Activated naive CD8-positive, alpha-beta T cell treated with anti-CD3 and anti-CD28 coated beads, Interleukin-2, amount 50 U/mL, for 24 hours (primary cell): Measurements from ENCODE around the gene TNFSF13B.

Experiments
- ATAC-seq: fragments of 150-1000 bp; cut with Tn5 transposase; one replicate; pipeline ENCODE4 v1.10.0; 2021
- DNase-seq: peaks from one replicate; pipeline ENCODE4 v3.0.0; 2021
- H3K27ac Mint-ChIP-seq: one replicate; pipeline ENCODE4 v1.8.0; 2021; ENCODE audit warnings: mild to moderate bottlenecking, mixed read lengths
- H3K27me3 Mint-ChIP-seq: one replicate; pipeline ENCODE4 v1.8.0; 2021; ENCODE audit warnings: mixed read lengths
- H3K36me3 Mint-ChIP-seq: one replicate; pipeline ENCODE4 v1.8.0; 2021; ENCODE audit warnings: low read depth, mixed read lengths
- H3K4me1 Mint-ChIP-seq: one replicate; pipeline ENCODE4 v1.8.0; 2021; ENCODE audit warnings: mixed read lengths
- H3K4me3 Mint-ChIP-seq: one replicate; pipeline ENCODE4 v1.8.0; 2021; ENCODE audit warnings: mild to moderate bottlenecking, moderate library complexity, mixed read lengths
- H3K9me3 Mint-ChIP-seq: one replicate; pipeline ENCODE4 v1.8.0; 2021; ENCODE audit warnings: mixed read lengths

The TNFSF13B gene

DNA sequence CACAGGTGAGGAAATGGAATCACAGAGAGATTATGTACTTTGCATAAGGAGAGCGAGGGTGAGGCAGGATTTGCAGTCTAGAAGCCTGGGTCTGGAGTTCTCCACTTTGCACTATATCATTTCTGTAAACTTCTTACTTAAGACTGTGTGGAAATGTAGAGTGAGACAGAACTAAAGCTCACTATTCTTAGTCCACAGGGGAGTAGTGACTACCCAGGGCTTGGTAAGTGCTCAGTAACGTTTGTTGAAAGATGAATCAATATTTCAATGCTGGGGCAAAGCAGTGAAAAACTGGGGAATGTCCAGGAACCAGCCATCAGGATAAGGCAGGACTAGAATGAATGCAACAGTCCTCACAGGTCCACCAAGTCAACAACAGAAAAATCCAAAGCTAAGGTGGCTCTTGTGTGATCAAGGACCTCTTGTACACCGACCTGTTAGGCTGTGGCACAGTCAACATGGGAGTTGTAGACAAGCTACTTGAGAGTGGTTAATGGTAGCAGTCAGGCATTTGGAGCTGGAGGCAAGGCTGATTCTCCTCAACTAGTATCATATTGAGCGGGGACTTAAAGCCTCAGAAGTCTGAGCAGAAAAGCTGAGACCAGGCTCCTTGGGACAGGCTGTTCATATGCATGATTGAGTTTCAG is 929 bp upstream of the TNFSF13B start:
- Mint-ChIP-seq H3K4me3 (no peak overlapping the region), H3K27me3 (no peaks in the 10 kb centered on the region), H3K4me1 (peaks cover 41% of the 10 kb centered on the region), H3K27ac (peak overlapping the region; percentile 50), H3K36me3 (peaks cover 2% of the 10 kb centered on the region), H3K9me3 (no peaks in the 10 kb centered on the region)
- ATAC-seq (no peak), DNase-seq (no peak)

DNA sequence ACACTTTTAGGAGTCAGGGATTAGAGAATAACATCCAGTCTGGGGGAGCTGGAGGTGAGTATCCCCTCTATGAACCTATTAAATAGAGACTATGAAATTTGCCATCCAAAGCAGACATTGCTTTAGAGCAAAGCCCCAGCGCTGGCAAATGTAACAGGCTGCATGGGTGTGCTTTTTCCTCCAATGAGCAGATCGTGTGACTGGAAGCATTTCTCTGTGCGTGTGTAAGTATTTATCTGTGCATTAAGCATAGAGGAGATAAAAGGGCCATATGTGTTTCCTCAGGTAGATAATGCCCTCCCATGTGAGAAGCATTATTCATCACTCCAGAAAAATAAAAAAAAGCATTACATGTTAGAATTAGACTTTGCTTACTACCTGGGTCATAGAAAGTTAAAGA is 924 bp downstream of the TNFSF13B start:
- H3K4me3 Mint-ChIP-seq, result peak overlapping the region; percentile 78
- ATAC-seq (no peak), DNase-seq (peak; percentile 5)
- no peaks in the 10 kb centered on the region for H3K9me3 Mint-ChIP-seq
- H3K4me1 Mint-ChIP-seq, result peaks cover 41% of the 10 kb centered on the region
- H3K27me3 Mint-ChIP-seq, result no peaks in the 10 kb centered on the region
- H3K36me3 Mint-ChIP-seq, result no peaks in the 10 kb centered on the region
- peak overlapping the region; percentile 93 for H3K27ac Mint-ChIP-seq

GRCh38 chr13:108272333-108272732 is 2.8 kb downstream of the TNFSF13B start:
- H3K4me1 Mint-ChIP-seq, result peaks cover 30% of the 10 kb centered on the region
- H3K4me3 Mint-ChIP-seq, result no peak overlapping the region
- ATAC-seq, result no peak
- no peak overlapping the region for H3K27ac Mint-ChIP-seq
- no peak for DNase-seq
- H3K36me3 Mint-ChIP-seq, result no peaks in the 10 kb centered on the region
- no peaks in the 10 kb centered on the region for H3K9me3 Mint-ChIP-seq
- H3K27me3 Mint-ChIP-seq, result no peaks in the 10 kb centered on the region

- ATAC-seq, result no peak
- H3K27ac Mint-ChIP-seq, result no peak overlapping the region
- no peak overlapping the region for H3K4me3 Mint-ChIP-seq
- no peaks in the 10 kb centered on the region for H3K27me3 Mint-ChIP-seq
- peaks cover 26% of the 10 kb centered on the region for H3K4me1 Mint-ChIP-seq
- no peak for DNase-seq
- no peaks in the 10 kb centered on the region for H3K36me3 Mint-ChIP-seq
- H3K9me3 Mint-ChIP-seq, result no peaks in the 10 kb centered on the region
Measured at GRCh38 chr13:108273429-108274118, 4.1 kb downstream of the TNFSF13B start.

DNA sequence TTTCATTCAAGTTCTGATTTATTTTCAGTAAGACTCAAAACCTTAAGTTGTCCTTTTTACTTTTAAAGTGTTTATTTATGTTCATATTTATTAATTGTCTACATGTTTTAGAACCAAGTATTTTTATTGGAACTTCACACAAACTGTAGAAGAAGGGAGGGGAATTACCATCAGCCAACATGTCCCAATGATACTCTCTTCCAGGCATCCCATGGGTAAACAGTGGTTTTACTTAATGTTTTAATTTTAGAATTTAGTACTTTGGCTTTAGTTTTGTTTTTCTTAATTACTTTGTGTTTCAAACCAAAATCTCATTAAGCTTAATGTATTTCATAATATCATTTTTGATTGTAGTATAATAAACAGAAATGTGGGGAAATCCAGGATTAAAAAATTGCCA is 5.2 kb downstream of the TNFSF13B start:
- Mint-ChIP-seq H3K4me3 (no peak overlapping the region), H3K27me3 (no peaks in the 10 kb centered on the region), H3K4me1 (peaks cover 17% of the 10 kb centered on the region), H3K27ac (no peak overlapping the region), H3K36me3 (no peaks in the 10 kb centered on the region), H3K9me3 (no peaks in the 10 kb centered on the region)
- ATAC-seq, result no peak
- no peak for DNase-seq

DNA sequence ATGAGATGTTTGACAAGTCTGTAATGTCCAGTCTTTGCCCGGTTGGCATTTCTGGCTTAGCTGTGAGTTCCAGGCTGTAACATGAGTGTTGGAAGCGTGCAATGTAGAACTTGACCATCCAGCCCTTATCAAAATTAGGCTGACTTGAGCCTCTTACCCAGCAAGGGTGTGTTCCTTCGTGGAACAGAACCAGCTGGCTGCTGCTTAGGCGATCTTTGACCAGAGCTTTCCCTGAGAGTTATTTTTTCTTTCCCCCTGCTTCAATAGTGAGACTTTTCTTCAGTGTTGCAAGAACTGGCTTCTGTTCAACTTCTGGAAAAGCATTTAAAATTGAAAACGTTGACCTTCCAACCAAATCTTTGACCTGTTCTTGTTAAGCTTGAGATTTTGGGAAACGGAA is 6.5 kb downstream of the TNFSF13B start:
- ATAC-seq (no peak), DNase-seq (no peak)
- no peaks in the 10 kb centered on the region for H3K36me3 Mint-ChIP-seq
- H3K4me1 Mint-ChIP-seq, result peaks cover 6% of the 10 kb centered on the region
- H3K9me3 Mint-ChIP-seq, result no peaks in the 10 kb centered on the region
- no peaks in the 10 kb centered on the region for H3K27me3 Mint-ChIP-seq
- H3K4me3 Mint-ChIP-seq, result no peak overlapping the region
- no peak overlapping the region for H3K27ac Mint-ChIP-seq

GRCh38 chr13:108278466-108278865 is 8.9 kb downstream of the TNFSF13B start:
- no peaks in the 10 kb centered on the region for H3K9me3 Mint-ChIP-seq
- DNase-seq, result no peak
- no peaks in the 10 kb centered on the region for H3K27me3 Mint-ChIP-seq
- peaks cover 2% of the 10 kb centered on the region for H3K4me1 Mint-ChIP-seq
- H3K4me3 Mint-ChIP-seq, result no peak overlapping the region
- H3K36me3 Mint-ChIP-seq, result no peaks in the 10 kb centered on the region
- no peak for ATAC-seq
- H3K27ac Mint-ChIP-seq, result no peak overlapping the region

- H3K4me3 Mint-ChIP-seq, result no peak overlapping the region
- DNase-seq (no peak), ATAC-seq (no peak)
- peaks cover 2% of the 10 kb centered on the region for H3K4me1 Mint-ChIP-seq
- H3K9me3 Mint-ChIP-seq, result no peaks in the 10 kb centered on the region
- no peaks in the 10 kb centered on the region for H3K36me3 Mint-ChIP-seq
- no peak overlapping the region for H3K27ac Mint-ChIP-seq
- no peaks in the 10 kb centered on the region for H3K27me3 Mint-ChIP-seq
Measured at GRCh38 chr13:108281901-108282300, 12.4 kb downstream of the TNFSF13B start.

DNA sequence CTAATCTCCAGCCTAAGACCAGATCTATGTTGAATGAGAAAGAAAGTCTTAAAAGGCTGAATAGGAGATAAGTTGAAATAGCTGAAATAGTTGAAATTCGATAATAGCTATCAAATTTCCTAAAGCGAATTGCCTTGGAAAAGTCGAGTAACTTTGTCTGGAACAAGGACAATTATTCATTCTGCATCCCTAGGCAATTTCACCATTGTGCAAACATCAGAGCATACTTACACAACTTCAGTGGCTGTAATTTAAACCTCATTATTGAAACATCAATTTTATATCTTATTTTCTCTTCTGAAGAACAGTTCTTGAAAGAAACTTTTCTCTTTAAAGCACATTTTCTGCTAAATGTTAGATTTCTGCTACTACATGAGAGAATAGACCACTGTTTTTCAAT is 13.6 kb downstream of the TNFSF13B start:
- no peak overlapping the region for H3K4me3 Mint-ChIP-seq
- no peak for ATAC-seq

GRCh38 chr13:108288741-108289140 is 19.2 kb downstream of the TNFSF13B start:
- no peak overlapping the region for H3K27ac Mint-ChIP-seq
- DNase-seq (no peak), ATAC-seq (no peak)
- no peaks in the 10 kb centered on the region for H3K9me3 Mint-ChIP-seq
- no peaks in the 10 kb centered on the region for H3K27me3 Mint-ChIP-seq
- H3K36me3 Mint-ChIP-seq, result no peaks in the 10 kb centered on the region
- H3K4me3 Mint-ChIP-seq, result no peak overlapping the region
- H3K4me1 Mint-ChIP-seq, result no peaks in the 10 kb centered on the region

More for the DNA sequence above, 13.6 kb downstream of the TNFSF13B start:
- Mint-ChIP-seq H3K27me3 (no peaks in the 10 kb centered on the region), H3K36me3 (no peaks in the 10 kb centered on the region), H3K9me3 (no peaks in the 10 kb centered on the region), H3K4me1 (peaks cover under 1% of the 10 kb centered on the region), H3K27ac (no peak overlapping the region)
- DNase-seq, result no peak

GRCh38 chr13:108289819-108290218 is 20.3 kb downstream of the TNFSF13B start:
- H3K36me3 Mint-ChIP-seq, result peaks cover 2% of the 10 kb centered on the region

DNA sequence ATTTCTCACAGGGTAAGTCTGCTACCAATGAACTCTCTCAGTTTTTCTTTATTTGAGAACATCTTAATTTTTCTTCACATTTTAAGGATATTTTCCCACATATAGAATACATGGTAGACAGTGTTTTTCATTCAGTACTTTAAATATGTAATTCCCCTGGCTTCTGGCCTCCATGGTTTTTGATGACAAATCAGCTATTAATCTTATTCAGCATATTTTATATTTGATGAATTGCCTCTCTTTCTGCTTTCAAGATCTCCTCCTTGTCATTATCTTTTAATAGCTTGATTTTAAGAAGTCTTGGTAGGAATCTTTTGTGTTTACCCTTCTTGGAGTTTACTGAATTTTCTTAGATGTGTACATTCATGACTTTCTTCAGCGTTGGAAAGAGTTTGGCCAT is 27.6 kb downstream of the TNFSF13B start:
- Mint-ChIP-seq H3K4me1 (no peaks in the 10 kb centered on the region), H3K9me3 (peaks cover 19% of the 10 kb centered on the region), H3K27ac (no peak overlapping the region), H3K36me3 (peaks cover 4% of the 10 kb centered on the region), H3K4me3 (no peak overlapping the region), H3K27me3 (no peaks in the 10 kb centered on the region)
- DNase-seq (no peak), ATAC-seq (no peak)

More at GRCh38 chr13:108289819-108290218, 20.3 kb downstream of the TNFSF13B start:
- no peak overlapping the region for H3K4me3 Mint-ChIP-seq
- no peaks in the 10 kb centered on the region for H3K9me3 Mint-ChIP-seq
- no peak for ATAC-seq
- H3K27me3 Mint-ChIP-seq, result no peaks in the 10 kb centered on the region
- no peak for DNase-seq
- no peaks in the 10 kb centered on the region for H3K4me1 Mint-ChIP-seq
- no peak overlapping the region for H3K27ac Mint-ChIP-seq

DNA sequence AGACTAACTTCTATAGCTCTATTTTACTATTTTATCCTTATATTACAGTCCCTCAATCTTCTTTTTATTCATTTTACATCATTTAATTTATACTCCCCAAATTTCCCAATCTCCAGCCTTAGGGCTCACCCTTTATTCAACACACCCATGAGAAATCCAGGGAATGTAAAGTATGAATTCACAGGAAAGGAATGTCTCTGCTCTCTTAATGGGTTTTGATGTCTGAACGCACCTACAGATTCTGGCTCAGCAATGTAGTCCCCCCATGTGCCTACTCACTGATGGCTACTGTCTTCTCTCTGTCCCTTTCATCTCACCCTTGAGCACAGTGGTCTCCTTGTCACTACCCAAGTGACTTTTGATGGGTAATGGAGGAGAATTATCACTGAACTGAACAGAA is 32.8 kb downstream of the TNFSF13B start:
- ATAC-seq, result no peak
- Mint-ChIP-seq H3K36me3 (peaks cover 2% of the 10 kb centered on the region), H3K4me1 (peaks cover 7% of the 10 kb centered on the region)

DNA sequence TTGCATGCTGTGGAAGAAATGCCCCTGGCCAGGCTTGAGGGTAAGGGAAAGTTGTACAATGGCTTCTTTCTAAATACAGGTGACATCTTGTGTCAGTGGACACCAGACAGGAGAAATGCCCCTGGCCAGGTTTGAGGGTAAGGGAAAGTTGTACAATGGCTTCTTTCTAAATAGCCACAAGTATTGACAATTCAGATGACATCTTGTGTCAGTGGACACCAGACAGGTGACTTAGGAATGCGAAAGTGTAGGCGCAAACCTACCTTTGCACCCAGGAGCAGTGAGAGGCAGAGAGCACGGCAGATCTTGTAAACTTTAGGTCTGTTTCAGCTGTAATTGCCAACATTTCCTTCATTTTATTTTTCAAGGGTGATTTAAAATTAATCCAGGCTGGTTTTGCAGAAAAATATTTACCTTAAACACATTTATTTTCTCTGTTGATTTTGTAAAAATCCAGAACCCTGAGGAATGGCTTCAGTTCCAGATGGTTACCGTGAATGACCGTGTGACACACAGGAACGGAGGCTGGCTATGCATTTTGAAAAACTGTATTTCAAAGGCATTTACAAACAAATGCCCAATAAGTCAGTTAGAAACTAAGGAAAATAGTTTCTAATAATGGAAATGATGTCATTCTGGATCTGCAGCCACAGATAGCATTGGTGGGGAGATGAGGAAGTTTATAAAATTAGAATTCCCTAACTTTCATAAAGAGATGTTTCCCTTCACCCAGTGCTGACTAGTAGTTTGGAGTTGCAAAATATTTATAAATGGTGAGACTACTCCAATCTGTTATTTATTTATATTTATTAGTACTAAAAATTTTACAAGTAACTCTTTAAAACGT is 34.9 kb downstream of the TNFSF13B start:
- H3K9me3 Mint-ChIP-seq, result peaks cover 7% of the 10 kb centered on the region
- no peak for ATAC-seq
- no peak for DNase-seq

More for the DNA sequence above, 32.8 kb downstream of the TNFSF13B start:
- Mint-ChIP-seq H3K27ac (no peak overlapping the region), H3K27me3 (no peaks in the 10 kb centered on the region), H3K9me3 (peaks cover 14% of the 10 kb centered on the region), H3K4me3 (no peak overlapping the region)
- no peak for DNase-seq

GRCh38 chr13:108305655-108306054 is 36.1 kb downstream of the TNFSF13B start:
- Mint-ChIP-seq H3K4me3 (no peak overlapping the region), H3K4me1 (peaks cover 7% of the 10 kb centered on the region), H3K27me3 (no peaks in the 10 kb centered on the region), H3K27ac (no peak overlapping the region), H3K36me3 (no peaks in the 10 kb centered on the region), H3K9me3 (peaks cover 8% of the 10 kb centered on the region)
- ATAC-seq (no peak), DNase-seq (no peak)

More for the DNA sequence above, 34.9 kb downstream of the TNFSF13B start:
- H3K36me3 Mint-ChIP-seq, result no peaks in the 10 kb centered on the region
- H3K4me1 Mint-ChIP-seq, result peaks cover 7% of the 10 kb centered on the region
- no peak overlapping the region for H3K27ac Mint-ChIP-seq
- H3K27me3 Mint-ChIP-seq, result no peaks in the 10 kb centered on the region
- H3K4me3 Mint-ChIP-seq, result no peak overlapping the region
